ENCODE data around the gene NRN1L.

The NRN1L gene

GRCh38 chr16:67917140-67917851, 32.6 kb downstream of the NRN1L start:
- no peak for DNase-seq (ENCODE audit: low spot score)

- DNase-seq (ENCODE audit: low spot score), result no peak
These were observed 33.2 kb downstream of the NRN1L start for GRCh38 chr16:67917852-67918236.

GRCh38 chr16:67919622-67920221, 35.0 kb downstream of the NRN1L start:
- DNase-seq (ENCODE audit: low spot score), result no peak

- no peak for DNase-seq (ENCODE audit: low spot score)
These were observed 37.5 kb downstream of the NRN1L start for GRCh38 chr16:67922221-67922620.

- no peak for DNase-seq (ENCODE audit: low spot score)
These were observed 38.1 kb downstream of the NRN1L start for GRCh38 chr16:67922740-67923139.

GRCh38 chr16:67923414-67924116, 38.9 kb downstream of the NRN1L start:
- DNase-seq (ENCODE audit: low spot score), result no peak

- no peak for DNase-seq (ENCODE audit: low spot score)
These were observed 39.6 kb downstream of the NRN1L start for GRCh38 chr16:67924140-67924906.

- peak; percentile 55 for DNase-seq (ENCODE audit: low spot score)
These were observed 41.6 kb downstream of the NRN1L start for GRCh38 chr16:67926181-67926750.

- DNase-seq (ENCODE audit: low spot score), result no peak
These were observed 42.7 kb downstream of the NRN1L start for GRCh38 chr16:67927131-67927941.

- DNase-seq (ENCODE audit: low spot score), result no peak
These were observed 43.5 kb downstream of the NRN1L start for GRCh38 chr16:67928147-67928546.

- peak; percentile 90 for DNase-seq (ENCODE audit: low spot score)
These were observed 44.1 kb downstream of the NRN1L start for GRCh38 chr16:67928561-67929364.

- no peak for DNase-seq (ENCODE audit: low spot score)
These were observed 45.5 kb downstream of the NRN1L start for GRCh38 chr16:67930191-67930590.

- no peak for DNase-seq (ENCODE audit: low spot score)
These were observed 46.1 kb downstream of the NRN1L start for GRCh38 chr16:67930678-67931211.

- no peak for DNase-seq (ENCODE audit: low spot score)
These were observed 47.2 kb downstream of the NRN1L start, which contains the start of gene CTRL for GRCh38 chr16:67931712-67932461. CTRL (minus strand) TSS chr16:67931862; CDS start chr16:67931852, 10 bp downstream.

- no peak for DNase-seq (ENCODE audit: low spot score)
These were observed 47.8 kb downstream of the NRN1L start for GRCh38 chr16:67932462-67932840.

GRCh38 chr16:67933805-67934204, 49.1 kb downstream of the NRN1L start:
- DNase-seq (ENCODE audit: low spot score), result no peak

- DNase-seq (ENCODE audit: low spot score), result no peak
These were observed 49.8 kb downstream of the NRN1L start for GRCh38 chr16:67934306-67935100.

GRCh38 chr16:67935101-67935401, 50.4 kb downstream of the NRN1L start:
- no peak for DNase-seq (ENCODE audit: low spot score)
